Peyer's patch (tissue), 4 donors: Measurements from ENCODE around the gene DHRS3. TPM values are rescaled to one million over a fixed set of nuclear protein-coding genes. Genes with fewer than 3 reads are reported as not detected.
A peak's percentile ranks its signal among the peaks of the same experiment; 100 is the strongest.

Experiments used
- DNase-seq, 3 donors: peaks; one replicate each; pipeline ENCODE4 v3.0.0-alpha.2; 2017 to 2019
- H3K27ac ChIP-seq, 4 donors: fragments of 200-600 bp; sonication (generic); one replicate each; pipeline ENCODE4 v1.5.1; 2016 to 2019
- H3K27me3 ChIP-seq, 2 donors: fragments of 200-600 bp; sonication (generic); one replicate each; pipeline ENCODE4 v1.5.1; 2019
- H3K36me3 ChIP-seq, 3 donors: fragments of 200-600 bp; sonication (generic); one replicate each; pipeline ENCODE4 v1.5.1; 2016 to 2019
- H3K4me1 ChIP-seq, 4 donors: fragments of 200-600 bp; sonication (generic); one replicate each; pipeline ENCODE4 v1.5.1; 2016 to 2019
- H3K4me3 ChIP-seq, 4 donors: fragments of 200-600 bp; sonication (generic); 1 replicate in 3 of 4; 2 replicates in 1 of 4; pipeline ENCODE4 v1.5.1; 2016 to 2019; ENCODE audit warnings: mild to moderate bottlenecking in 1 of 4
- H3K9me3 ChIP-seq, 4 donors: fragments of 200-600 bp; sonication (generic); one replicate each; pipeline ENCODE4 v1.5.1; 2016 to 2019; ENCODE audit warnings: mild to moderate bottlenecking in 1 of 4
- POLR2A ChIP-seq, 2 donors: fragments of 450-650 bp; IDR thresholded peaks; one replicate each; pipeline ENCODE4 v1.5.1; 2017; ENCODE audit warnings: antibody characterized with exemption in 2 of 2, mild to moderate bottlenecking in 2 of 2, moderate library complexity in 2 of 2
- total RNA-seq, 4 donors: library from RNA; depleted of rRNA; stranded (reverse); fragments of >200 nt; gene quantifications; one replicate each; pipeline ENCODE4 v1.1.0, GENCODE V29; 2016
- TF ChIP-seq, protein P1 (sequence below), 6 experiments: fragments of 450-650 bp in 4 of 6; fragments of 200-600 bp in 2 of 6; sonication (generic) in 1 of 6; IDR thresholded peaks; one replicate each; pipeline ENCODE4 v1.5.1; 2017 to 2019; ENCODE audit warnings: antibody characterized with exemption in 6 of 6, mild to moderate bottlenecking in 3 of 6, moderate library complexity in 1 of 6

Gene DHRS3
- total RNA-seq, 4 donors from 2014 or later = 34.7 to 179 (median 108) TPM

DNA sequence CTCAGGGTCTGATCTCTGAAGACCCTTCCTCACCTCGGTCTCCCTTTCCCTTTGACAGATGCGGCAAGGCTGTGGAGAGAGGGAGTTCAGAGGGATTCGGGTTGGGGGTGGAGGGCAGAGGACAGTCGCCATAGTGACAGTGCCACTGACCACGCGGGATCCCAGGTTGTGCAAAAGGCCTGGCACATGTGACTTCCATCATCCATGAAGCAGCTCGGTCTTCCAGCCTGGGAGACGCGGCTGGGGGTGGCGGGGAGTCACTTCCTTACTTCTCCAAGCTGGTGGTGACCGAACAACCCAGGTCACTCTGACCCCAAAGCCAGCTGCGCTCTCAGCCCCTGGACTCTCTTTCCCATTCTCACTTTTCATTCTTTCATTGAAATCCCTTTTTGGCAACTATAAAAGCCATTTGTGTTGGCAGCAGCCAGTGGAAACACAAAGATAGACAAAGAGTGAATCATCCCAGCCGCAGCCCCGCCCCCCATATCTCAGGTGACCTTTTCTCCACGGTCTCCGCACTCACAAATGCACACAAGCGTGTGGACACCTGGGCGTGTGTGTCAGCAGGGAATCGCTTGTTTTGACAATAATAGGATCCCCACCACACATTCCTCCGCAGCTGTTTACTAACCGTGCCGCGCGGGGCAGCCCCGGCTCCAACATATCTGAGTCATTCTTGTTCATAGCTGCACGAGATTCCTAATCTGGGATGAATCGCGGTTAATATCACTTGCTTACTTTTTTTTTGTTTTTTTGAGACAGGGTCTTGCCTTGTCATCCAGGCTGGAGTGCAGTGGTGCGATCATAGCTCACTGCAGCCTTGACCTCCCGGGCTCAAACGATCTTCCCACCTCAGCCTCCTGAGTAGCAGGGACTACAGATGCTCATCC, 68.3 kb downstream of the DHRS3 start:
- H3K27me3 ChIP-seq = no peaks in the 10 kb centered on the region
- peaks cover 0 to 24% (median 0%) of the 10 kb centered on the region in 4 donors for H3K4me1 ChIP-seq
- H3K4me3 ChIP-seq = no peak overlapping the region
- TF ChIP-seq, protein P1, sequence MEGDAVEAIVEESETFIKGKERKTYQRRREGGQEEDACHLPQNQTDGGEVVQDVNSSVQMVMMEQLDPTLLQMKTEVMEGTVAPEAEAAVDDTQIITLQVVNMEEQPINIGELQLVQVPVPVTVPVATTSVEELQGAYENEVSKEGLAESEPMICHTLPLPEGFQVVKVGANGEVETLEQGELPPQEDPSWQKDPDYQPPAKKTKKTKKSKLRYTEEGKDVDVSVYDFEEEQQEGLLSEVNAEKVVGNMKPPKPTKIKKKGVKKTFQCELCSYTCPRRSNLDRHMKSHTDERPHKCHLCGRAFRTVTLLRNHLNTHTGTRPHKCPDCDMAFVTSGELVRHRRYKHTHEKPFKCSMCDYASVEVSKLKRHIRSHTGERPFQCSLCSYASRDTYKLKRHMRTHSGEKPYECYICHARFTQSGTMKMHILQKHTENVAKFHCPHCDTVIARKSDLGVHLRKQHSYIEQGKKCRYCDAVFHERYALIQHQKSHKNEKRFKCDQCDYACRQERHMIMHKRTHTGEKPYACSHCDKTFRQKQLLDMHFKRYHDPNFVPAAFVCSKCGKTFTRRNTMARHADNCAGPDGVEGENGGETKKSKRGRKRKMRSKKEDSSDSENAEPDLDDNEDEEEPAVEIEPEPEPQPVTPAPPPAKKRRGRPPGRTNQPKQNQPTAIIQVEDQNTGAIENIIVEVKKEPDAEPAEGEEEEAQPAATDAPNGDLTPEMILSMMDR (IDR thresholded peaks at IDR 0.05) = no peak
- TF ChIP-seq POLR2A (IDR thresholded peaks at IDR 0.05) = no peak
- H3K27ac ChIP-seq = peak overlapping the region; percentile 53 to 74 (median 62)
- H3K9me3 ChIP-seq = no peaks in the 10 kb centered on the region
- DNase-seq = peak in 2 of 3 donors; percentile 84 to 86
- no peaks in the 10 kb centered on the region for H3K36me3 ChIP-seq

- TF ChIP-seq, protein P1 (IDR thresholded peaks at IDR 0.05) = no peak
- no peak for TF ChIP-seq POLR2A (IDR thresholded peaks at IDR 0.05)
- H3K27ac ChIP-seq = peak overlapping the region; percentile 53 to 74 (median 62)
- DNase-seq = peak in 2 of 3 donors; percentile 56 to 68
- H3K27me3 ChIP-seq = no peaks in the 10 kb centered on the region
- no peaks in the 10 kb centered on the region for H3K36me3 ChIP-seq
- H3K4me1 ChIP-seq = peaks cover 0 to 24% (median 0%) of the 10 kb centered on the region in 4 donors
- no peak overlapping the region for H3K4me3 ChIP-seq
- no peaks in the 10 kb centered on the region for H3K9me3 ChIP-seq
These were observed 69.0 kb downstream of the DHRS3 start for GRCh38 chr1:12548973-12549459.

GRCh38 chr1:12548279-12548972, 69.6 kb downstream of the DHRS3 start:
- no peaks in the 10 kb centered on the region for H3K36me3 ChIP-seq
- peaks cover 0 to 24% (median 0%) of the 10 kb centered on the region in 4 donors for H3K4me1 ChIP-seq
- peak overlapping the region in 3 of 4 donors; percentile 60 to 74 (median 63) for H3K27ac ChIP-seq
- TF ChIP-seq, protein P1 (IDR thresholded peaks at IDR 0.05) = no peak
- no peak for TF ChIP-seq POLR2A (IDR thresholded peaks at IDR 0.05)
- H3K4me3 ChIP-seq = no peak overlapping the region
- no peaks in the 10 kb centered on the region for H3K9me3 ChIP-seq
- H3K27me3 ChIP-seq = no peaks in the 10 kb centered on the region
- no peak for DNase-seq

DNA sequence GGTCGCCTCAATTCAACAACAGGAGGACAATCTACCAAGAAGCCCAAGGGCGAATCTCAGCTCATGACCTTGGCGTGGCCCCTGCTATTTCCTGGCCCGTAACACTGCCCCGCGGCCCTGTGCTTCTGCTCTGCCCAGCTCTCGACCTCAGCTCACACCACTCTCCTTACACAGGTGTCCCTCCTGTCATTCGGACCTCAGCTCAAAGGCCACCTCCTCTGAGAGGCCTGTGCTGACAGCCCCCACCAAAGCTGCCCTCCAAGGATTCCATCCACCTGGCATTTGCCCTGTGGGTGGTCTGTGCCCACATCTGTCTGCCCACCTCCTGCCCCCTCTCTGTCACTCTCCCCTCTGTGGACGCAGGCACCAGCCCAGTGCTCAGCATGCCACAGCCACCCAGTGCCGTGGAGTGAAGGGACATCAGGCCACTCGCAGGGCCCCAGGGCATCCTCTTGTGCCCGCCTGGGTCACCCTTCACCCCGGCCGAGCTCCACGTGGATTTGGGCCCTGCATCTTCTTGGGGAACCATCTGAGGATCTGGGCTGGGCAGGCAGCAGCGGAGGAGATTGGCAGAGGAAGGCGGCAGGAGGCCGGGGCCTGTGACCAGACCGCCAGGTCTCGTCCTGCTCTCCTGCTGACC, 70.3 kb downstream of the DHRS3 start:
- H3K9me3 ChIP-seq = no peaks in the 10 kb centered on the region
- peak overlapping the region in 1 of 4 donors; percentile 74 for H3K27ac ChIP-seq
- peaks cover 0 to 24% (median 0%) of the 10 kb centered on the region in 4 donors for H3K4me1 ChIP-seq
- TF ChIP-seq POLR2A (IDR thresholded peaks at IDR 0.05) = no peak
- TF ChIP-seq, protein P1 (IDR thresholded peaks at IDR 0.05) = no peak
- H3K4me3 ChIP-seq = no peak overlapping the region
- no peaks in the 10 kb centered on the region for H3K36me3 ChIP-seq
- no peak for DNase-seq
- H3K27me3 ChIP-seq = no peaks in the 10 kb centered on the region
